ENCODE data around the gene CNFN.
A peak's percentile ranks its signal among the peaks of the same experiment; 100 is the strongest.

CNFN gene

DNA sequence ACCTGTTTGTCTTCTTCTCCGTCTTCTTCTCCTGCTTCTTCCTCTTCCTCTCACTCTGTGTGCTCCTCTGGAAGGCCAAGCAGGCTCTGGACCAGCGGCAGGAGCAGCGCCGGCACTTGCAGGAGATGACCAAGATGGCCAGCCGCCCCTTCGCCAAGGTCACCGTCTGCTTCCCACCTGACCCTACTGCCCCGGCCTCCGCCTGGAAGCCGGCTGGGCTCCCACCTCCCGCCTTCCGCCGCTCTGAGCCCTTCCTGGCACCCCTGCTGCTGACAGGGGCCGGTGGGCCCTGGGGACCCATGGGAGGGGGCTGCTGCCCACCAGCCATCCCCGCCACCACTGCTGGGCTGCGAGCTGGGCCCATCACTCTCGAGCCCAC is 13.9 kb downstream of the CNFN start:
- TF ChIP-seq, protein P1, sequence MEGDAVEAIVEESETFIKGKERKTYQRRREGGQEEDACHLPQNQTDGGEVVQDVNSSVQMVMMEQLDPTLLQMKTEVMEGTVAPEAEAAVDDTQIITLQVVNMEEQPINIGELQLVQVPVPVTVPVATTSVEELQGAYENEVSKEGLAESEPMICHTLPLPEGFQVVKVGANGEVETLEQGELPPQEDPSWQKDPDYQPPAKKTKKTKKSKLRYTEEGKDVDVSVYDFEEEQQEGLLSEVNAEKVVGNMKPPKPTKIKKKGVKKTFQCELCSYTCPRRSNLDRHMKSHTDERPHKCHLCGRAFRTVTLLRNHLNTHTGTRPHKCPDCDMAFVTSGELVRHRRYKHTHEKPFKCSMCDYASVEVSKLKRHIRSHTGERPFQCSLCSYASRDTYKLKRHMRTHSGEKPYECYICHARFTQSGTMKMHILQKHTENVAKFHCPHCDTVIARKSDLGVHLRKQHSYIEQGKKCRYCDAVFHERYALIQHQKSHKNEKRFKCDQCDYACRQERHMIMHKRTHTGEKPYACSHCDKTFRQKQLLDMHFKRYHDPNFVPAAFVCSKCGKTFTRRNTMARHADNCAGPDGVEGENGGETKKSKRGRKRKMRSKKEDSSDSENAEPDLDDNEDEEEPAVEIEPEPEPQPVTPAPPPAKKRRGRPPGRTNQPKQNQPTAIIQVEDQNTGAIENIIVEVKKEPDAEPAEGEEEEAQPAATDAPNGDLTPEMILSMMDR (IDR thresholded peaks at IDR 0.05; ENCODE audit: insufficient read depth, low read depth, low read length, missing control alignments): no peak
- no peak for DNase-seq (ENCODE audit: low read depth)
- H3K4me3 ChIP-seq (ENCODE audit: low read length): no peak overlapping the region

DNA sequence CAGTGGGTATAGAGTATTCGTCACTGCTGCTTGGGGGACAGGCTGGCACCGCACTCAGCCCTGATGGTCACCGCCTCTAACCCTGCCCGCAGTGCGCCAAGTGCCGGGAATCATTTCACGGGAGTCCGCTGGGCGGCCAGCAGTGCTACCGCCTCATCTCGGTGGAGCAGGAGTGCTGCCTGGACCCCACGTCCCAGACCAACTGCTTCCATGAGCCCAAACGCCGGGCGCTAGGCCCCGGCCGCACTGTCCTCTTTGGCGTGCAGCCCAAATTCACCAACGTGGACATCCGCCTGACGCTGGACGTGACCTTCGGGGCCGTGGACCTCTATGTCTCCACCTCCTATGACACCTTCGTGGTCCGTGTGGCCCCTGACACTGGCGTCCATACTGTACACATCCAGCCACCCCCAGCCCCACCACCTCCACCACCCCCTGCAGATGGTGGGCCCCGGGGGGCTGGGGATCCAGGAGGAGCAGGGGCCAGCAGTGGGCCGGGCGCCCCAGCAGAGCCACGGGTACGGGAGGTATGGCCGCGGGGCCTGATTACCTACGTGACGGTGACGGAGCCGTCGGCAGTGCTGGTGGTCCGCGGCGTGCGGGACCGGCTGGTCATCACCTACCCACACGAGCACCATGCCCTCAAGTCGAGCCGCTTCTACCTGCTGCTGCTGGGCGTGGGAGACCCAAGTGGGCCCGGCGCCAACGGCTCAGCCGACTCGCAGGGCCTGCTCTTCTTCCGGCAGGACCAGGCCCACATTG is 14.5 kb downstream of the CNFN start:
- DNase-seq (ENCODE audit: low read depth): no peak
- H3K4me3 ChIP-seq (ENCODE audit: low read length): no peak overlapping the region
- TF ChIP-seq, protein P1 (IDR thresholded peaks at IDR 0.05; ENCODE audit: insufficient read depth, low read depth, low read length, missing control alignments): no peak

DNA sequence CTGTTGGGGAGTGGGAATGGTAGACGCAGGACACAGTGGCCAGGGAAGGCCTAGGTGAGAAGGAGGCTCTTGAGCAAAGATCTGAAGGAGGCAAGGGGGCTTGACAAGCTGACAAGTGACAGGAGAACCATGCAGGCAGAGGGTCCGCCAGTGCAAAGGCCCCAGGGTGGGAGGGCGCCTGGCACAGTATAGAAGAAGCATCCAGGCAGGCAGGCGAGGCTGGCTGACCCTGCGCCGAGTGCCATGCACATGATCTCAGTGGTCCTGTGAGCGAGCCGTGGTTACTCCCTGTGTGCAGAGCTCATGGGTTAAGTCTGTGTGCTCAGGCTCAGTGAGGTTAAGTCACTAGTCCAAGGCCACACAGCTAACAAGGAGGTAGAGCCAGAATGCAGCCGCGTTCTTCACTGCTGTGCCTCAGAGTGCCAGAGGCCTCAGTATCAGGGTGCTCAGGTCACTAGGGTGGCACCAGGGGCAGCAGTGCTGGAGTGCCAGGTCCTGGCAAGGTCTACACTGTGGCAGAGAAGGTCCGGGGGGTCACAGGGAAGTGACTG is 15.2 kb downstream of the CNFN start:
- no peak for DNase-seq (ENCODE audit: low read depth)
- TF ChIP-seq, protein P1 (IDR thresholded peaks at IDR 0.05; ENCODE audit: insufficient read depth, low read depth, low read length, missing control alignments): no peak
- no peak overlapping the region for H3K4me3 ChIP-seq (ENCODE audit: low read length)

DNA sequence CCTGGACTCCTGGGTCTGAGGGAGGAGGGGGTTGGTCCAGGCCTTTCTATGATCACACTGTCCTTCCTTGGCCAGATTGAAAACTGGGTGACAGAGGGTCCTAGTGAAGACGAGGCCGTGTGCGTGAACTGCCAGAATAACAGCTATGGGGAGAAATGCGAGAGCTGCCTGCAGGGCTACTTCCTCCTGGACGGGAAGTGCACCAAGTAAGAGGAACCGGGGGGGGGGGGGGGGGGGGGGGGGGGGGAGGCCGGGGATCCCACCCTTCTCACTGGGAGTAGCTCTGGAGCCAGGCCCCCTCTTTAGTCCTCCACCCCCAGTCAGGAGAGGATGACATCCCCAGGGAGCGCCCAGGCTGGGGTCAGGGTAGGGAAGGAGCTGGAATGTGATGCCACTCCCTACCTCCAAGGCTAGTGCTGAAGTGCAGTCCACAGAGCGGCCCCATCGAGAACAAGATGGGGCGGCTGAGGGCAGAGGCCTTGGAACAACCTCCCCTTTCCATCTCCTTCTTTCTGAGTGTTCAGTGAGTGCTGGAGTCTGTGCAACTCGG is 19.4 kb downstream of the CNFN start:
- peak; percentile 18 for DNase-seq (ENCODE audit: low read depth)
- TF ChIP-seq, protein P1 (IDR thresholded peaks at IDR 0.05; ENCODE audit: insufficient read depth, low read depth, low read length, missing control alignments): no peak

DNA sequence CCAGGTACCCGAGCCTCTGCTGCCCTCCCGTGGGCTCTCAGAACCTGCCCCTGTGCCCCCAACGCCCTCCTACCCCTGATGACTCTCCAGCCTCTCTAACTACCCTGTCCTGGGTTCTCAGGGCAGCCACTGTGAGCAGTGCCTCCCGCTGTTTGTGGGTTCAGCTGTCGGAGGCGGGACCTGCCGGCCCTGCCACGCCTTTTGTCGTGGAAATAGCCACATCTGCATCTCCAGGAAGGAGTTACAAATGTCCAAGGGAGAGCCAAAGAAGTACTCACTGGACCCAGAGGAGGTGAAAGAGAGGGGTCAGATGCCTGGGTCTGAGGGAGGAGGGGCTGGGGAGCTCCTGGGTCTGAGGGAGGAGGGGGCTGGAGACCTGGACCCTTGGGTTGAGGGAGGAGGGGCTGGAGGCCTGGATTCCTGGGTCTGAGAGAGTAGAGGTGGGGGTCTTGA is 20.0 kb downstream of the CNFN start:
- TF ChIP-seq, protein P1 (IDR thresholded peaks at IDR 0.05; ENCODE audit: insufficient read depth, low read depth, low read length, missing control alignments): no peak
- no peak for DNase-seq (ENCODE audit: low read depth)

More for the DNA sequence above, 19.4 kb downstream of the CNFN start:
- no peak overlapping the region for H3K4me3 ChIP-seq (ENCODE audit: low read length)

DNA sequence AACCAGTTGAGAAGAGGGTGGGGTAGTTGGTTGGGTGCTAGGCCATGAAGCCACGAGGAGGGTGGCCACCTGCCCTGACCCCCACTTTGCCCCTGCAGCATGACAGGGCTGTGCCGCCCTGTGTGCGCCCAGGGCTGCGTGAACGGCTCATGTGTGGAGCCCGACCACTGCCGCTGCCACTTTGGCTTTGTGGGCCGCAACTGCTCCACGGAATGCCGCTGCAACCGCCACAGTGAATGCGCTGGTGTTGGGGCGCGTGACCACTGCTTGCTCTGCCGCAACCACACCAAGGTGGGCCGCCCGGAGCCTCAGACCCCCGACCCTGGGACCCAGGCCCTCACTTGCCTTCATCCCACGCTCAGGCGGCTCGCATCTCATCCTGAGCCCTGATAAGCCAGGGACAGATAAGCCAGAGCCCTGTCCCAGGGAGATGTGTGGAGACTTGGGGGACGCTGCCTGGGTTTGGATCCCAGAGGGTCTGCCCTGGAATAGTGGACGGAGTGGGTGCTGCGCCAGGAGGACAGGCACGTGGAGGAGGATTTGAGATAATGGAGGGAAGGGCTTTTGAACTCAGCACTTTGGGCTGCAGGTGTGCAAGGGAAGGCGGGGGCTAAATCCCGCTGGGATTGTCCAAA is 20.5 kb downstream of the CNFN start:
- H3K4me3 ChIP-seq (ENCODE audit: low read length): no peak overlapping the region
- TF ChIP-seq, protein P1 (IDR thresholded peaks at IDR 0.05; ENCODE audit: insufficient read depth, low read depth, low read length, missing control alignments): no peak
- DNase-seq (ENCODE audit: low read depth): no peak

More for the DNA sequence above, 20.0 kb downstream of the CNFN start:
- no peak overlapping the region for H3K4me3 ChIP-seq (ENCODE audit: low read length)

Data from epithelial cell of esophagus (primary cell).